Vagina (tissue), 2 donors: ENCODE data around the gene ULK4.

Experiments used
- POLR2A ChIP-seq, 2 donors: fragments of 450-650 bp; IDR thresholded peaks; one replicate each; pipeline ENCODE4 v1.6.1; 2017; ENCODE audit warnings: antibody characterized with exemption in 2 of 2, mild to moderate bottlenecking in 2 of 2, moderate library complexity in 2 of 2
- POLR2AphosphoS5 ChIP-seq, 2 donors: sonication (generic); formaldehyde crosslinking; IDR thresholded peaks; one replicate each; pipeline ENCODE4 v1.9.0; 2017; ENCODE audit warnings: antibody characterized with exemption in 2 of 2, mild to moderate bottlenecking in 2 of 2, low read depth in 1 of 2; ENCODE audit not compliant: insufficient read depth in 1 of 2
- TF ChIP-seq, protein P1 (sequence below), 3 experiments: fragments of 450-650 bp in 2 of 3; fragments of 200-600 bp in 1 of 3; sonication (generic) in 1 of 3; IDR thresholded peaks; one replicate each; pipeline ENCODE4 v1.5.1; 2017 to 2019; ENCODE audit warnings: antibody characterized with exemption in 3 of 3, mild to moderate bottlenecking in 2 of 3, moderate library complexity in 2 of 3

DNA sequence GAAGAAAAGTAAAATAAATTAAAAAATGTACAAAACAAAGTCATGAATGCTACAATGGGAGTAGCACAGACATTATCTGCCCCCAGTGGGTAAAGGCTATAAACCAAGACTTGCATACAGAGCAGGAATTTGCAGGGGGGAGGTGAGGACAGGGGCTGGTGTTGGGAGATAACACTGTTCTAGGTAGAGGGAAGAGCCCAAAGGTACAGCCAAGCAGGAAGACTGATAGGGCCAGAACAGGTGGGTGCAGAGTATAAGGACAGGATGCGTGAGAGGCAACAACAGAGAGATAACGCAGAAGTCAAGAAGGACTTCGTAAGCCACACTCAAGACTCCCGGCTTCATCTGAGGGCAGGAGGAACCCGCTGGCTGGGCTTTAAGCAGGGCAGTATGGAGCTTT lies 616.1 kb downstream of the ULK4 start:
- TF ChIP-seq POLR2AphosphoS5 (IDR thresholded peaks at IDR 0.05; ENCODE audit: insufficient read depth in 1 of 2, low read depth in 1 of 2), result no peak
- TF ChIP-seq POLR2A (IDR thresholded peaks at IDR 0.05), result no peak
- TF ChIP-seq, protein P1, sequence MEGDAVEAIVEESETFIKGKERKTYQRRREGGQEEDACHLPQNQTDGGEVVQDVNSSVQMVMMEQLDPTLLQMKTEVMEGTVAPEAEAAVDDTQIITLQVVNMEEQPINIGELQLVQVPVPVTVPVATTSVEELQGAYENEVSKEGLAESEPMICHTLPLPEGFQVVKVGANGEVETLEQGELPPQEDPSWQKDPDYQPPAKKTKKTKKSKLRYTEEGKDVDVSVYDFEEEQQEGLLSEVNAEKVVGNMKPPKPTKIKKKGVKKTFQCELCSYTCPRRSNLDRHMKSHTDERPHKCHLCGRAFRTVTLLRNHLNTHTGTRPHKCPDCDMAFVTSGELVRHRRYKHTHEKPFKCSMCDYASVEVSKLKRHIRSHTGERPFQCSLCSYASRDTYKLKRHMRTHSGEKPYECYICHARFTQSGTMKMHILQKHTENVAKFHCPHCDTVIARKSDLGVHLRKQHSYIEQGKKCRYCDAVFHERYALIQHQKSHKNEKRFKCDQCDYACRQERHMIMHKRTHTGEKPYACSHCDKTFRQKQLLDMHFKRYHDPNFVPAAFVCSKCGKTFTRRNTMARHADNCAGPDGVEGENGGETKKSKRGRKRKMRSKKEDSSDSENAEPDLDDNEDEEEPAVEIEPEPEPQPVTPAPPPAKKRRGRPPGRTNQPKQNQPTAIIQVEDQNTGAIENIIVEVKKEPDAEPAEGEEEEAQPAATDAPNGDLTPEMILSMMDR (IDR thresholded peaks at IDR 0.05), result no peak
